H1 (cell line): ENCODE data around the gene PPP1R12B. TPM values are rescaled to one million over a fixed set of nuclear protein-coding genes. Genes with fewer than 3 reads are reported as not detected.

Source experiments
- CTCF ChIA-PET: fragments of 300-600 bp; sonication (Branson Sonifier 250); formaldehyde crosslinking; loops from one replicate; lab custom pipeline; 2021; ENCODE audit not compliant: partially characterized antibody; lab: Charles Lee
- POLR2A ChIA-PET: fragments of 300-600 bp; sonication (Branson Sonifier 250); formaldehyde crosslinking; loops from one replicate; lab custom pipeline; 2021; ENCODE audit warnings: inconsistent platforms; ENCODE audit not compliant: partially characterized antibody; lab: Charles Lee
- DNase-seq, 2 experiments: peaks; one replicate each; pipeline versions ENCODE4 v3.0.0 to v3.0.0-alpha.2; 2010 to 2022; ENCODE audit warnings: low spot score in 2 of 2, low read depth in 1 of 2, mixed read lengths in 1 of 2
- FAIRE-seq: peaks from 2 replicates; lab custom pipeline; 2011; peaks lifted over from hg19 to GRCh38; lab: Jason Lieb, UNC
- H2AFZ ChIP-seq: 2 replicates; pipeline ENCODE4 v1.8.1; 2012; ENCODE audit warnings: low read length, inconsistent platforms
- H2AK5ac ChIP-seq: 2 replicates; pipeline ENCODE4 v1.6.1; 2013; ENCODE audit warnings: low read depth, low read length
- H2BK120ac ChIP-seq: replicated peaks from 2 replicates; pipeline ENCODE3; 2013; ENCODE audit warnings: low read depth, low read length, inconsistent platforms
- H2BK12ac ChIP-seq: 2 replicates; pipeline ENCODE4 v1.6.1; 2013; ENCODE audit warnings: low read depth, low read length
- H2BK15ac ChIP-seq: 2 replicates; pipeline ENCODE4 v1.6.1; 2013; ENCODE audit warnings: low read length
- H2BK20ac ChIP-seq: 2 replicates; pipeline ENCODE4 v1.6.1; 2013; ENCODE audit warnings: low read length
- H2BK5ac ChIP-seq: 2 replicates; pipeline ENCODE4 v1.6.1; 2013; ENCODE audit warnings: low read depth, low read length
- H3K14ac ChIP-seq: 2 replicates; pipeline ENCODE4 v1.6.1; 2013; ENCODE audit warnings: inconsistent platforms; ENCODE audit not compliant: insufficient read length
- H3K18ac ChIP-seq: 2 replicates; pipeline ENCODE4 v1.6.1; 2013; ENCODE audit warnings: low read length; ENCODE audit errors: extremely low read depth
- H3K23ac ChIP-seq: 2 replicates; pipeline ENCODE4 v1.6.1; 2013; ENCODE audit warnings: inconsistent platforms; ENCODE audit not compliant: insufficient read length
- H3K23me2 ChIP-seq: 2 replicates; pipeline ENCODE4 v1.6.1; 2013; ENCODE audit warnings: low read depth, low read length
- H3K27ac ChIP-seq: 2 replicates; pipeline ENCODE4 v1.6.1; 2011; ENCODE audit warnings: low read depth, low read length, inconsistent platforms
- H3K27me3 ChIP-seq, 4 experiments: replicated peaks in 1 of 4; 1 replicate in 1 of 4; 2 replicates in 3 of 4; pipeline versions ENCODE4 v1.6.1 to v1.8.1; 2011 to 2013; ENCODE audit warnings: low read length in 3 of 4, mild to moderate bottlenecking in 3 of 4, inconsistent platforms in 2 of 4, mixed read lengths in 2 of 4, moderate library complexity in 1 of 4; ENCODE audit not compliant: control insufficient read depth in 3 of 4, insufficient read depth in 3 of 4; ENCODE audit errors: extremely low read depth in 1 of 4
- H3K36me3 ChIP-seq, 4 experiments: 2 replicates each; pipeline versions ENCODE4 v1.6.1 to v1.8.1; 2011 to 2013; ENCODE audit warnings: mild to moderate bottlenecking in 4 of 4, low read length in 3 of 4, moderate library complexity in 2 of 4, control low read depth in 1 of 4, inconsistent platforms in 1 of 4; ENCODE audit not compliant: insufficient read depth in 4 of 4, control insufficient read depth in 2 of 4
- H3K4ac ChIP-seq: replicated peaks from 2 replicates; pipeline ENCODE3; 2013; ENCODE audit warnings: low read length, low read depth, mixed read lengths, inconsistent platforms; ENCODE audit not compliant: insufficient read length
- H3K4me1 ChIP-seq, 4 experiments: replicated peaks in 1 of 4; 1 replicate in 1 of 4; 2 replicates in 3 of 4; pipeline versions ENCODE4 v1.6.1 to v1.8.1; 2011 to 2013; ENCODE audit warnings: low read length in 3 of 4, inconsistent platforms in 2 of 4, mixed read lengths in 1 of 4; ENCODE audit not compliant: insufficient read depth in 4 of 4, control insufficient read depth in 3 of 4
- H3K4me2 ChIP-seq, 2 experiments: 2 replicates each; pipeline versions ENCODE4 v1.6.1 to v1.8.1; 2011 to 2013; ENCODE audit warnings: low read depth in 2 of 2, low read length in 2 of 2, control low read depth in 1 of 2, inconsistent platforms in 1 of 2, mild to moderate bottlenecking in 1 of 2; ENCODE audit not compliant: insufficient read depth in 1 of 2
- H3K4me3 ChIP-seq, 4 experiments: fragments of 200-600, 300-600 bp in 1 of 4; sonication (generic), shearing (Covaris generic), sonication (Bioruptor Twin) in 1 of 4; 2 replicates each; pipeline versions ENCODE4 v1.5.1 to v1.8.1; 2011 to 2016; ENCODE audit warnings: low read length in 4 of 4, low read depth in 3 of 4, control low read depth in 2 of 4, inconsistent platforms in 2 of 4, mild to moderate bottlenecking in 2 of 4, mixed read lengths in 1 of 4, moderate library complexity in 1 of 4; ENCODE audit not compliant: insufficient read depth in 2 of 4; ENCODE audit errors: extremely low read depth in 1 of 4
- H3K56ac ChIP-seq: replicated peaks from 2 replicates; pipeline ENCODE3; 2013; ENCODE audit warnings: low read depth, mild to moderate bottlenecking, mixed read lengths, low read length, inconsistent platforms; ENCODE audit not compliant: insufficient read length
- H3K79me1 ChIP-seq: 2 replicates; pipeline ENCODE4 v1.6.1; 2013; ENCODE audit warnings: low read depth, low read length, control low read depth
- H3K79me2 ChIP-seq, 2 experiments: 2 replicates each; pipeline versions ENCODE4 v1.6.1 to v1.8.1; 2012 to 2013; ENCODE audit warnings: low read length in 2 of 2, mild to moderate bottlenecking in 2 of 2, inconsistent platforms in 1 of 2; ENCODE audit not compliant: insufficient read depth in 2 of 2, control insufficient read depth in 1 of 2
- H3K9ac ChIP-seq, 4 experiments: replicated peaks in 1 of 4; 1 replicate in 1 of 4; 2 replicates in 3 of 4; pipeline versions ENCODE4 v1.6.1 to v1.8.1; 2011 to 2013; ENCODE audit warnings: low read depth in 3 of 4, low read length in 3 of 4, control low read depth in 2 of 4, mild to moderate bottlenecking in 2 of 4, moderate library complexity in 2 of 4, inconsistent platforms in 1 of 4; ENCODE audit errors: extremely low read depth in 1 of 4
- H3K9me3 ChIP-seq, 2 experiments: 2 replicates each; pipeline versions ENCODE4 v1.6.1 to v1.8.1; 2012 to 2013; ENCODE audit warnings: mild to moderate bottlenecking in 2 of 2, moderate library complexity in 2 of 2, control low read depth in 1 of 2, inconsistent platforms in 1 of 2, low read depth in 1 of 2, low read length in 1 of 2, mixed read lengths in 1 of 2; ENCODE audit not compliant: insufficient read depth in 2 of 2
- H4K20me1 ChIP-seq, 2 experiments: replicated peaks in 1 of 2; 2 replicates each; pipeline versions ENCODE3 to v1.8.1; 2011 to 2013; ENCODE audit warnings: inconsistent platforms in 2 of 2, low read length in 2 of 2, mild to moderate bottlenecking in 1 of 2; ENCODE audit not compliant: insufficient read depth in 2 of 2, control insufficient read depth in 1 of 2
- H4K5ac ChIP-seq: 2 replicates; pipeline ENCODE4 v1.6.1; 2013; ENCODE audit warnings: low read length, low read depth, mixed read lengths, inconsistent platforms; ENCODE audit not compliant: insufficient read length
- H4K8ac ChIP-seq: 2 replicates; pipeline ENCODE4 v1.8.0; 2013; ENCODE audit warnings: mild to moderate bottlenecking, moderate library complexity, low read length, inconsistent platforms; ENCODE audit not compliant: insufficient read depth; ENCODE audit errors: extremely low read depth
- H4K91ac ChIP-seq: replicated peaks from 2 replicates; pipeline ENCODE3; 2013; ENCODE audit warnings: low read length, mixed read lengths, inconsistent platforms; ENCODE audit not compliant: insufficient read length
- BACH1 ChIP-seq: IDR thresholded peaks from 2 replicates; pipeline ENCODE4 v1.6.1; 2012; ENCODE audit warnings: low read length, improper control_type of control experiment
- CBX8 ChIP-seq: fragments of 300-800, 300-1000 bp; sonication (generic); IDR thresholded peaks from 2 replicates; pipeline ENCODE4 v1.7.1; 2016; ENCODE audit warnings: low read depth, low read length, borderline replicate concordance
- EGR1 ChIP-seq: IDR thresholded peaks from 2 replicates; pipeline ENCODE4 v1.6.1; 2011; ENCODE audit warnings: low read depth, low read length, borderline replicate concordance
- EP300 ChIP-seq, 2 experiments: IDR thresholded peaks; 1 replicate in 1 of 2; 2 replicates in 1 of 2; pipeline ENCODE4 v1.6.1; 2011 to 2012; ENCODE audit warnings: low read depth in 2 of 2, low read length in 2 of 2, mild to moderate bottlenecking in 2 of 2, borderline replicate concordance in 1 of 2, inconsistent platforms in 1 of 2, moderate library complexity in 1 of 2
- GABPA ChIP-seq: IDR thresholded peaks from 2 replicates; pipeline ENCODE4 v1.6.1; 2011; ENCODE audit warnings: mild to moderate bottlenecking, low read length, moderate library complexity, borderline replicate concordance; ENCODE audit not compliant: insufficient read depth
- JUND ChIP-seq: IDR thresholded peaks from 2 replicates; pipeline ENCODE4 v1.6.1; 2011; ENCODE audit warnings: mild to moderate bottlenecking, improper control_type of control experiment, low read length
- SAP30 ChIP-seq: fragments of 300-600 bp; sonication (generic); IDR thresholded peaks from 2 replicates; pipeline ENCODE4 v1.7.1; 2012; ENCODE audit warnings: low read length, moderate library complexity, mild to moderate bottlenecking, inconsistent platforms; ENCODE audit not compliant: insufficient read depth, insufficient replicate concordance
- SIX5 ChIP-seq: IDR thresholded peaks from 2 replicates; pipeline ENCODE4 v1.6.1; 2011; ENCODE audit warnings: mild to moderate bottlenecking, low read depth, low read length
- SP1 ChIP-seq: IDR thresholded peaks from 2 replicates; pipeline ENCODE4 v1.6.1; 2011; ENCODE audit warnings: low read depth, low read length
- SRF ChIP-seq: IDR thresholded peaks from 2 replicates; pipeline ENCODE4 v1.6.1; 2011; ENCODE audit warnings: mild to moderate bottlenecking, low read depth, low read length, moderate library complexity
- whole genome bisulfite sequencing, 2 experiments: shearing (Covaris generic) in 1 of 2; methylation state at CpG; one replicate each; pipeline versions ENCODE4 v1.1.6 to v1.1.7; 2013 to 2015; ENCODE audit warnings: low lambda C conversion rate in 2 of 2, mixed read lengths in 2 of 2, inconsistent platforms in 1 of 2, low coverage in 1 of 2, missing lambda C conversion rate in 1 of 2; ENCODE audit not compliant: insufficient replicate concordance in 2 of 2, insufficient coverage in 1 of 2, insufficient read length in 1 of 2; ENCODE audit errors: extremely low coverage in 1 of 2, missing lambda C conversion rate in 1 of 2; 5-methylcytosine and 5-hydroxymethylcytosine counted together
- polyA plus RNA-seq, 7 experiments: library from polyadenylated mRNA; depleted of rRNA in 3 of 7; stranded (reverse) in 5 of 7; unstranded in 2 of 7; fragments of >200 nt in 5 of 7; fragments of 200-250 nt in 2 of 7; gene quantifications; 1 replicate in 5 of 7; 2 replicates in 1 of 7; 4 replicates in 1 of 7; pipeline versions ENCODE4 v1.2.1 to v1.2.3, GENCODE V29; 2011 to 2013; ENCODE audit warnings: missing spikeins in 2 of 7, mixed read lengths in 2 of 7
- total RNA-seq: library from RNA; stranded (reverse); fragmentation: NEBNext Ultra II Directional; extraction: Animal tissue kit (Norgen Biotek cat#: 25700); gene quantifications from 2 replicates; pipeline ENCODE4 v1.2.1, GENCODE V29; 2021
- TF ChIP-seq, protein P1 (sequence below): IDR thresholded peaks from 2 replicates; pipeline ENCODE4 v1.6.1; 2012; ENCODE audit warnings: inconsistent platforms
- TF ChIP-seq, protein P2 (sequence below): IDR thresholded peaks from 2 replicates; pipeline ENCODE4 v1.6.1; 2012; ENCODE audit warnings: inconsistent platforms

PPP1R12B gene
- total and polyA plus RNA-seq, 2 of the 8 experiments (the other 6 are each of a cell fraction or from before 2014, with no cell fraction given), result 7.9 to 18.7 TPM

GRCh38 chr1:202575918-202576653 lies 227.6 kb downstream of the PPP1R12B start:
- no peak overlapping the region for H3K23ac ChIP-seq
- no peak overlapping the region for H2AK5ac ChIP-seq
- no peak overlapping the region for H3K27ac ChIP-seq
- H2BK20ac ChIP-seq, result no peak overlapping the region
- no peaks in the 10 kb centered on the region for H3K79me2 ChIP-seq
- no peak overlapping the region for H4K91ac ChIP-seq
- H3K18ac ChIP-seq, result no peak overlapping the region
- H2BK12ac ChIP-seq, result no peak overlapping the region
- no peak overlapping the region for H2BK15ac ChIP-seq
- no peaks in the 10 kb centered on the region for H4K20me1 ChIP-seq
- H3K56ac ChIP-seq, result no peak overlapping the region
- no peak overlapping the region for H3K4me3 ChIP-seq
- no peak overlapping the region for H3K9ac ChIP-seq
- DNase-seq, result no peak
- H3K4me1 ChIP-seq, result peaks cover 0 to 27% (median 19%) of the 10 kb centered on the region in 4 experiments; a peak in 6 of 7 replicates
- POLR2A ChIA-PET, result interaction anchor here (0.6 to 1.3 kb wide), 2 partner anchors 13 to 175 kb away, joined by 3 read pairs; no protein-coding TSS in a partner anchor
- H3K27me3 ChIP-seq, result no peaks in the 10 kb centered on the region
- H2BK5ac ChIP-seq, result no peak overlapping the region
- no peak for FAIRE-seq
- H3K14ac ChIP-seq, result no peak overlapping the region
- no peak overlapping the region for H2AFZ ChIP-seq
- H3K79me1 ChIP-seq, result no peaks in the 10 kb centered on the region
- no peaks in the 10 kb centered on the region for H3K9me3 ChIP-seq
- no peak overlapping the region for H2BK120ac ChIP-seq
- no peaks in the 10 kb centered on the region for H3K23me2 ChIP-seq
- 87% methylated on average over 2 of the region's 2 CpGs; no CpG with 5 or more reads in 1 of the 2 experiments for WGBS, 2 experiments
- H4K8ac ChIP-seq, result no peak overlapping the region
- H3K4me2 ChIP-seq, result no peak overlapping the region; a peak in 1 of 4 replicates
- H3K4ac ChIP-seq, result no peak overlapping the region
- no peaks in the 10 kb centered on the region for H3K36me3 ChIP-seq
- CTCF ChIA-PET, result interaction anchor here (0.9 to 10.1 kb wide), 17 partner anchors 7 to 143 kb away, joined by 3 to 78 read pairs (median 8); no protein-coding TSS in a partner anchor
- no peak overlapping the region for H4K5ac ChIP-seq
- TF ChIP-seq SP1 (no peak), CBX8 (no peak), GABPA (no peak), SRF (no peak), EGR1 (no peak), BACH1 (no peak), EP300 (IDR thresholded peaks at IDR 0.05; ENCODE audit: borderline replicate concordance in 1 of 2, low read depth in 2 of 2, low read length in 2 of 2) (no peak), SIX5 (no peak), SAP30 (no peak), JUND (no peak)
- TF ChIP-seq, protein P1, sequence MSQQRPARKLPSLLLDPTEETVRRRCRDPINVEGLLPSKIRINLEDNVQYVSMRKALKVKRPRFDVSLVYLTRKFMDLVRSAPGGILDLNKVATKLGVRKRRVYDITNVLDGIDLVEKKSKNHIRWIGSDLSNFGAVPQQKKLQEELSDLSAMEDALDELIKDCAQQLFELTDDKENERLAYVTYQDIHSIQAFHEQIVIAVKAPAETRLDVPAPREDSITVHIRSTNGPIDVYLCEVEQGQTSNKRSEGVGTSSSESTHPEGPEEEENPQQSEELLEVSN, result no peak
- TF ChIP-seq, protein P2, sequence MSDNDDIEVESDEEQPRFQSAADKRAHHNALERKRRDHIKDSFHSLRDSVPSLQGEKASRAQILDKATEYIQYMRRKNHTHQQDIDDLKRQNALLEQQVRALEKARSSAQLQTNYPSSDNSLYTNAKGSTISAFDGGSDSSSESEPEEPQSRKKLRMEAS, result no peak
